ENCODE data around the gene FILIP1. TPM values are rescaled to one million over a fixed set of nuclear protein-coding genes. Genes with fewer than 3 reads are reported as not detected.

FILIP1 gene
- total RNA-seq, 2 experiments from 2014 or later = not detected

GRCh38 chr6:75334266-75335040 is 159.1 kb downstream of the FILIP1 start:
- H3K36me3 Mint-ChIP-seq = no peaks in the 10 kb centered on the region
- no peak for DNase-seq
- no peaks in the 10 kb centered on the region for H3K9me3 Mint-ChIP-seq (ENCODE audit: low read depth)
- H3K27me3 Mint-ChIP-seq = peaks cover 12% of the 10 kb centered on the region
- no peak overlapping the region for H3K4me3 Mint-ChIP-seq
- no peak for ATAC-seq
- H3K4me1 Mint-ChIP-seq = peaks cover 4% of the 10 kb centered on the region
- no peak overlapping the region for H3K27ac Mint-ChIP-seq
- CTCF ChIA-PET = no interaction called here

- peaks cover 18% of the 10 kb centered on the region for H3K27me3 Mint-ChIP-seq
- no peak for DNase-seq
- H3K4me3 Mint-ChIP-seq = no peak overlapping the region
- no peak overlapping the region for H3K27ac Mint-ChIP-seq
- H3K9me3 Mint-ChIP-seq (ENCODE audit: low read depth) = no peaks in the 10 kb centered on the region
- CTCF ChIA-PET = no interaction called here
- no peaks in the 10 kb centered on the region for H3K36me3 Mint-ChIP-seq
- ATAC-seq = no peak
- H3K4me1 Mint-ChIP-seq = peaks cover 4% of the 10 kb centered on the region
Measured at GRCh38 chr6:75333676-75334200, 159.9 kb downstream of the FILIP1 start.

GRCh38 chr6:75331151-75331550 is 162.4 kb downstream of the FILIP1 start:
- CTCF ChIA-PET = no interaction called here
- Mint-ChIP-seq H3K4me3 (no peak overlapping the region), H3K27me3 (peaks cover 19% of the 10 kb centered on the region), H3K36me3 (no peaks in the 10 kb centered on the region), H3K27ac (no peak overlapping the region), H3K9me3 (ENCODE audit: low read depth) (no peaks in the 10 kb centered on the region), H3K4me1 (no peaks in the 10 kb centered on the region)
- ATAC-seq (no peak), DNase-seq (no peak)

- H3K36me3 Mint-ChIP-seq = no peaks in the 10 kb centered on the region
- ATAC-seq = no peak
- no peaks in the 10 kb centered on the region for H3K9me3 Mint-ChIP-seq (ENCODE audit: low read depth)
- no peak overlapping the region for H3K4me3 Mint-ChIP-seq
- no peak overlapping the region for H3K27ac Mint-ChIP-seq
- H3K27me3 Mint-ChIP-seq = peaks cover 21% of the 10 kb centered on the region
- no peak for DNase-seq
- H3K4me1 Mint-ChIP-seq = no peaks in the 10 kb centered on the region
- CTCF ChIA-PET = interaction anchor here (1.4 kb wide), 1 partner anchor 32 kb away, joined by 4 read pairs; no protein-coding TSS in a partner anchor
Measured at GRCh38 chr6:75329703-75330102, 163.9 kb downstream of the FILIP1 start.

- DNase-seq = no peak
- Mint-ChIP-seq H3K4me1 (no peaks in the 10 kb centered on the region), H3K27me3 (peaks cover 22% of the 10 kb centered on the region), H3K4me3 (no peak overlapping the region), H3K36me3 (no peaks in the 10 kb centered on the region), H3K9me3 (ENCODE audit: low read depth) (no peaks in the 10 kb centered on the region), H3K27ac (no peak overlapping the region)
- no peak for ATAC-seq
- CTCF ChIA-PET = no interaction called here
Measured at GRCh38 chr6:75327807-75328206, 165.8 kb downstream of the FILIP1 start.

GRCh38 chr6:75326557-75327258 is 166.9 kb downstream of the FILIP1 start:
- peaks cover 21% of the 10 kb centered on the region for H3K27me3 Mint-ChIP-seq
- no peak for ATAC-seq
- DNase-seq = no peak
- no peak overlapping the region for H3K4me3 Mint-ChIP-seq
- CTCF ChIA-PET = no interaction called here
- H3K36me3 Mint-ChIP-seq = no peaks in the 10 kb centered on the region
- no peak overlapping the region for H3K27ac Mint-ChIP-seq
- H3K4me1 Mint-ChIP-seq = no peaks in the 10 kb centered on the region
- H3K9me3 Mint-ChIP-seq (ENCODE audit: low read depth) = no peaks in the 10 kb centered on the region

- H3K9me3 Mint-ChIP-seq (ENCODE audit: low read depth) = no peaks in the 10 kb centered on the region
- CTCF ChIA-PET = interaction anchor here (1.6 kb wide), 1 partner anchor 22 kb away, joined by 4 read pairs; no protein-coding TSS in a partner anchor
- no peaks in the 10 kb centered on the region for H3K36me3 Mint-ChIP-seq
- no peak for DNase-seq
- no peak overlapping the region for H3K4me3 Mint-ChIP-seq
- peaks cover 21% of the 10 kb centered on the region for H3K27me3 Mint-ChIP-seq
- no peak for ATAC-seq
- H3K27ac Mint-ChIP-seq = no peak overlapping the region
- no peaks in the 10 kb centered on the region for H3K4me1 Mint-ChIP-seq
Measured at GRCh38 chr6:75318900-75319299, 174.7 kb downstream of the FILIP1 start.

- Mint-ChIP-seq H3K4me3 (no peak overlapping the region), H3K4me1 (no peaks in the 10 kb centered on the region), H3K27ac (no peak overlapping the region), H3K36me3 (no peaks in the 10 kb centered on the region), H3K9me3 (ENCODE audit: low read depth) (no peaks in the 10 kb centered on the region), H3K27me3 (peaks cover 33% of the 10 kb centered on the region)
- no peak for DNase-seq
- no peak for ATAC-seq
- CTCF ChIA-PET = no interaction called here
Measured at GRCh38 chr6:75317503-75318206, 175.9 kb downstream of the FILIP1 start.

- H3K4me1 Mint-ChIP-seq = no peaks in the 10 kb centered on the region
- H3K27me3 Mint-ChIP-seq = peaks cover 33% of the 10 kb centered on the region
- no peaks in the 10 kb centered on the region for H3K36me3 Mint-ChIP-seq
- DNase-seq (no peak), ATAC-seq (no peak)
- H3K9me3 Mint-ChIP-seq (ENCODE audit: low read depth) = no peaks in the 10 kb centered on the region
- no peak overlapping the region for H3K4me3 Mint-ChIP-seq
- CTCF ChIA-PET = no interaction called here
- no peak overlapping the region for H3K27ac Mint-ChIP-seq
Measured at GRCh38 chr6:75315978-75316377, 177.6 kb downstream of the FILIP1 start.

GRCh38 chr6:75308250-75308988 is 185.2 kb downstream of the FILIP1 start:
- peaks cover 3% of the 10 kb centered on the region for H3K4me1 Mint-ChIP-seq
- H3K9me3 Mint-ChIP-seq (ENCODE audit: low read depth) = no peaks in the 10 kb centered on the region
- ATAC-seq (no peak), DNase-seq (no peak)
- no peak overlapping the region for H3K27ac Mint-ChIP-seq
- peaks cover 24% of the 10 kb centered on the region for H3K27me3 Mint-ChIP-seq
- peaks cover 1% of the 10 kb centered on the region for H3K36me3 Mint-ChIP-seq
- CTCF ChIA-PET = interaction anchor here (0.8 to 1.2 kb wide), 2 partner anchors 11 to 220 kb away, joined by 3 read pairs; no protein-coding TSS in a partner anchor
- H3K4me3 Mint-ChIP-seq = no peak overlapping the region

- no peak for DNase-seq
- peaks cover 1% of the 10 kb centered on the region for H3K36me3 Mint-ChIP-seq
- H3K4me3 Mint-ChIP-seq = no peak overlapping the region
- ATAC-seq = no peak
- no peaks in the 10 kb centered on the region for H3K9me3 Mint-ChIP-seq (ENCODE audit: low read depth)
- H3K27me3 Mint-ChIP-seq = peaks cover 16% of the 10 kb centered on the region
- CTCF ChIA-PET = interaction anchor here (1.2 kb wide), 1 partner anchor 10 kb away, joined by 3 read pairs; no protein-coding TSS in a partner anchor
- peaks cover 3% of the 10 kb centered on the region for H3K4me1 Mint-ChIP-seq
- no peak overlapping the region for H3K27ac Mint-ChIP-seq
Measured at GRCh38 chr6:75307364-75308004, 186.1 kb downstream of the FILIP1 start.

- peaks cover 3% of the 10 kb centered on the region for H3K4me1 Mint-ChIP-seq
- DNase-seq (no peak), ATAC-seq (no peak)
- no peak overlapping the region for H3K4me3 Mint-ChIP-seq
- H3K9me3 Mint-ChIP-seq (ENCODE audit: low read depth) = no peaks in the 10 kb centered on the region
- CTCF ChIA-PET = interaction anchor here (1.1 kb wide), 2 partner anchors 11 to 39 kb away, joined by 3 read pairs; no protein-coding TSS in a partner anchor
- H3K27ac Mint-ChIP-seq = no peak overlapping the region
- peaks cover 13% of the 10 kb centered on the region for H3K27me3 Mint-ChIP-seq
- H3K36me3 Mint-ChIP-seq = peaks cover 1% of the 10 kb centered on the region
Measured at GRCh38 chr6:75306064-75306463, 187.5 kb downstream of the FILIP1 start.
